ENCODE data around the gene KIF13A. TPM values are rescaled to one million over a fixed set of nuclear protein-coding genes. Genes with fewer than 3 reads are reported as not detected.

KIF13A gene
- total RNA-seq, 1 donor from 2014 or later = 38.4 TPM

- peaks cover 34% of the 10 kb centered on the region for H3K4me1 Mint-ChIP-seq (ENCODE audit: low read depth, unreplicated experiment)
Observed at GRCh38 chr6:17932330-17932852, 55.0 kb downstream of the KIF13A start.

GRCh38 chr6:17931227-17931626, 56.2 kb downstream of the KIF13A start:
- Histone ChIP-seq H3K79me2 (ENCODE audit: insufficient read depth, low read length) (peaks cover 80% of the 10 kb centered on the region), H3K27ac (ENCODE audit: low read depth, low read length) (peak overlapping the region; percentile 91), H3K27me3 (ENCODE audit: insufficient read depth, low read length) (no peaks in the 10 kb centered on the region), H3K36me3 (ENCODE audit: insufficient read depth, low read length) (no peaks in the 10 kb centered on the region), H3K4me3 (ENCODE audit: insufficient read depth, low read depth, low read length) (no peak overlapping the region), H3K9ac (ENCODE audit: low read length) (peak overlapping the region; percentile 67), H3K4me2 (ENCODE audit: low read length) (no peak overlapping the region), H2AFZ (ENCODE audit: low read depth, low read length) (no peak overlapping the region), H4K20me1 (ENCODE audit: insufficient read depth, low read length) (no peaks in the 10 kb centered on the region), H3K4me1 (ENCODE audit: insufficient read depth, low read length) (peaks cover 48% of the 10 kb centered on the region), H3K9me3 (ENCODE audit: insufficient read depth, low read depth, low read length) (no peaks in the 10 kb centered on the region)
- FAIRE-seq (no peak), DNase-seq (ENCODE audit: low read depth) (no peak)
- H3K36me3 Mint-ChIP-seq (ENCODE audit: low read depth, unreplicated experiment) = no peaks in the 10 kb centered on the region
- peak overlapping the region; percentile 8 for H3K27ac Mint-ChIP-seq (ENCODE audit: unreplicated experiment)
- no peaks in the 10 kb centered on the region for H3K27me3 Mint-ChIP-seq (ENCODE audit: low read depth, unreplicated experiment)
- no peak for TF ChIP-seq EZH2 (IDR thresholded peaks at IDR 0.05; ENCODE audit: insufficient read depth, low read length)
- no peak for TF ChIP-seq CTCF (IDR thresholded peaks at IDR 0.05; ENCODE audit: insufficient read depth, low read depth, low read length)
- H3K9me3 Mint-ChIP-seq (ENCODE audit: unreplicated experiment) = no peaks in the 10 kb centered on the region
- H3K4me1 Mint-ChIP-seq (ENCODE audit: low read depth, unreplicated experiment) = peaks cover 35% of the 10 kb centered on the region
- no peak overlapping the region for H3K4me3 Mint-ChIP-seq (ENCODE audit: unreplicated experiment)

More at GRCh38 chr6:17932330-17932852, 55.0 kb downstream of the KIF13A start:
- no peak for TF ChIP-seq CTCF (IDR thresholded peaks at IDR 0.05; ENCODE audit: insufficient read depth, low read depth, low read length)
- no peak for TF ChIP-seq EZH2 (IDR thresholded peaks at IDR 0.05; ENCODE audit: insufficient read depth, low read length)
- FAIRE-seq (no peak), DNase-seq (ENCODE audit: low read depth) (peak; percentile 90)
- Mint-ChIP-seq H3K27ac (ENCODE audit: unreplicated experiment) (no peak overlapping the region), H3K27me3 (ENCODE audit: low read depth, unreplicated experiment) (no peaks in the 10 kb centered on the region), H3K4me3 (ENCODE audit: unreplicated experiment) (no peak overlapping the region), H3K9me3 (ENCODE audit: unreplicated experiment) (no peaks in the 10 kb centered on the region), H3K36me3 (ENCODE audit: low read depth, unreplicated experiment) (no peaks in the 10 kb centered on the region)
- no peaks in the 10 kb centered on the region for H4K20me1 ChIP-seq (ENCODE audit: insufficient read depth, low read length)
- peak overlapping the region; percentile 37 for H3K9ac ChIP-seq (ENCODE audit: low read length)
- peaks cover 81% of the 10 kb centered on the region for H3K79me2 ChIP-seq (ENCODE audit: insufficient read depth, low read length)
- no peak overlapping the region for H3K4me3 ChIP-seq (ENCODE audit: insufficient read depth, low read depth, low read length)
- H3K27me3 ChIP-seq (ENCODE audit: insufficient read depth, low read length) = no peaks in the 10 kb centered on the region
- no peak overlapping the region for H2AFZ ChIP-seq (ENCODE audit: low read depth, low read length)
- peak overlapping the region; percentile 56 for H3K4me2 ChIP-seq (ENCODE audit: low read length)
- no peaks in the 10 kb centered on the region for H3K9me3 ChIP-seq (ENCODE audit: insufficient read depth, low read depth, low read length)
- peak overlapping the region; percentile 91 for H3K27ac ChIP-seq (ENCODE audit: low read depth, low read length)
- peaks cover 48% of the 10 kb centered on the region for H3K4me1 ChIP-seq (ENCODE audit: insufficient read depth, low read length)
- no peaks in the 10 kb centered on the region for H3K36me3 ChIP-seq (ENCODE audit: insufficient read depth, low read length)

- Histone ChIP-seq H3K4me1 (ENCODE audit: insufficient read depth, low read length) (peaks cover 48% of the 10 kb centered on the region), H3K9me3 (ENCODE audit: insufficient read depth, low read depth, low read length) (no peaks in the 10 kb centered on the region), H4K20me1 (ENCODE audit: insufficient read depth, low read length) (no peaks in the 10 kb centered on the region), H3K9ac (ENCODE audit: low read length) (peak overlapping the region; percentile 67), H2AFZ (ENCODE audit: low read depth, low read length) (no peak overlapping the region), H3K27ac (ENCODE audit: low read depth, low read length) (peak overlapping the region; percentile 91), H3K36me3 (ENCODE audit: insufficient read depth, low read length) (no peaks in the 10 kb centered on the region), H3K4me2 (ENCODE audit: low read length) (peak overlapping the region; percentile 49), H3K27me3 (ENCODE audit: insufficient read depth, low read length) (no peaks in the 10 kb centered on the region), H3K4me3 (ENCODE audit: insufficient read depth, low read depth, low read length) (no peak overlapping the region), H3K79me2 (ENCODE audit: insufficient read depth, low read length) (peaks cover 80% of the 10 kb centered on the region)
- DNase-seq (ENCODE audit: low read depth) = peak; percentile 58
- Mint-ChIP-seq H3K4me3 (ENCODE audit: unreplicated experiment) (peak overlapping the region; percentile 9), H3K9me3 (ENCODE audit: unreplicated experiment) (no peaks in the 10 kb centered on the region), H3K27ac (ENCODE audit: unreplicated experiment) (peak overlapping the region; percentile 42), H3K4me1 (ENCODE audit: low read depth, unreplicated experiment) (peaks cover 38% of the 10 kb centered on the region), H3K36me3 (ENCODE audit: low read depth, unreplicated experiment) (no peaks in the 10 kb centered on the region), H3K27me3 (ENCODE audit: low read depth, unreplicated experiment) (no peaks in the 10 kb centered on the region)
- peak; percentile 20 for FAIRE-seq
- no peak for TF ChIP-seq EZH2 (IDR thresholded peaks at IDR 0.05; ENCODE audit: insufficient read depth, low read length)
- no peak for TF ChIP-seq CTCF (IDR thresholded peaks at IDR 0.05; ENCODE audit: insufficient read depth, low read depth, low read length)
Observed at GRCh38 chr6:17930321-17930993, 57.0 kb downstream of the KIF13A start.
